Mesenchymal stem cell (in vitro differentiated cells and primary cell): ENCODE data around the gene ZNF805.
"Not testable (repeated sequence)": the region's sequence is repeated elsewhere in the genome, so short reads cannot be mapped to it uniquely, and the experiment has no call there.

ENCODE experiments used
- DNase-seq: peaks from one replicate; pipeline ENCODE4 v3.0.0-alpha.2; 2013
- H2AFZ ChIP-seq: one replicate; pipeline ENCODE4 v1.6.1; 2013; ENCODE audit warnings: low read depth, mild to moderate bottlenecking, control low read depth, inconsistent platforms, low read length, moderate library complexity
- H2AK5ac ChIP-seq: 2 replicates; pipeline ENCODE4 v1.6.1; 2013; ENCODE audit warnings: low read length, moderate library complexity, mild to moderate bottlenecking, inconsistent platforms; ENCODE audit not compliant: severe bottlenecking
- H2BK120ac ChIP-seq: one replicate; pipeline ENCODE4 v1.6.1; 2013; ENCODE audit warnings: low read depth, mild to moderate bottlenecking, inconsistent platforms, low read length, moderate library complexity
- H2BK12ac ChIP-seq, 2 experiments: one replicate each; pipeline ENCODE4 v1.6.1; 2013; ENCODE audit warnings: inconsistent platforms in 2 of 2, low read length in 2 of 2, mild to moderate bottlenecking in 2 of 2, moderate library complexity in 2 of 2, control low read depth in 1 of 2
- H2BK15ac ChIP-seq: one replicate; pipeline ENCODE4 v1.6.1; 2013; ENCODE audit warnings: mild to moderate bottlenecking, low read depth, inconsistent platforms; ENCODE audit not compliant: poor library complexity, severe bottlenecking
- H2BK5ac ChIP-seq: 2 replicates; pipeline ENCODE4 v1.6.1; 2013; ENCODE audit warnings: low read depth, mild to moderate bottlenecking, low read length, control low read depth, inconsistent platforms; ENCODE audit not compliant: poor library complexity, severe bottlenecking
- H3K14ac ChIP-seq, 2 experiments: one replicate each; pipeline ENCODE4 v1.6.1; 2013; ENCODE audit warnings: inconsistent platforms in 2 of 2, low read length in 2 of 2, control low read depth in 1 of 2, mild to moderate bottlenecking in 1 of 2, moderate library complexity in 1 of 2
- H3K18ac ChIP-seq, 2 experiments: one replicate each; pipeline ENCODE4 v1.6.1; 2013; ENCODE audit warnings: inconsistent platforms in 2 of 2, low read length in 2 of 2, control low read depth in 1 of 2, low read depth in 1 of 2, mild to moderate bottlenecking in 1 of 2
- H3K23ac ChIP-seq, 2 experiments: one replicate each; pipeline ENCODE4 v1.6.1; 2013; ENCODE audit warnings: inconsistent platforms in 2 of 2, low read length in 2 of 2, mild to moderate bottlenecking in 2 of 2, moderate library complexity in 2 of 2, control low read depth in 1 of 2
- H3K27ac ChIP-seq: 2 replicates; pipeline ENCODE4 v1.5.1; 2013; ENCODE audit warnings: mild to moderate bottlenecking, moderate library complexity, low read length, control low read depth, inconsistent platforms; ENCODE audit not compliant: poor library complexity, severe bottlenecking
- H3K27me3 ChIP-seq, 2 experiments: 2 replicates each; pipeline versions ENCODE4 v1.6.1 to v1.7.0; 2013; ENCODE audit warnings: low read length in 2 of 2, mild to moderate bottlenecking in 2 of 2, moderate library complexity in 2 of 2, control low read depth in 1 of 2, inconsistent platforms in 1 of 2; ENCODE audit not compliant: control insufficient read depth in 1 of 2, insufficient read depth in 1 of 2
- H3K36me3 ChIP-seq, 2 experiments: 2 replicates each; pipeline versions ENCODE4 v1.6.1 to v1.7.0; 2013; ENCODE audit warnings: low read length in 2 of 2, control low read depth in 1 of 2, inconsistent platforms in 1 of 2, low read depth in 1 of 2, mild to moderate bottlenecking in 1 of 2; ENCODE audit not compliant: insufficient read depth in 2 of 2, control insufficient read depth in 1 of 2
- H3K4ac ChIP-seq, 2 experiments: one replicate each; pipeline ENCODE4 v1.6.1; 2013; ENCODE audit warnings: inconsistent platforms in 2 of 2, low read length in 2 of 2, mild to moderate bottlenecking in 2 of 2, moderate library complexity in 2 of 2, control low read depth in 1 of 2, low read depth in 1 of 2
- H3K4me1 ChIP-seq: 2 replicates; pipeline ENCODE4 v1.6.1; 2013; ENCODE audit warnings: low read depth, low read length, control low read depth; ENCODE audit not compliant: control insufficient read depth, insufficient read depth
- H3K4me2 ChIP-seq: 2 replicates; pipeline ENCODE4 v1.6.1; 2013; ENCODE audit warnings: low read length, mild to moderate bottlenecking, inconsistent platforms; ENCODE audit not compliant: poor library complexity, severe bottlenecking
- H3K4me3 ChIP-seq, 2 experiments: 2 replicates each; pipeline versions ENCODE4 v1.5.1 to v1.7.0; 2013; ENCODE audit warnings: low read length in 2 of 2, mild to moderate bottlenecking in 2 of 2, control low read depth in 1 of 2, low read depth in 1 of 2; ENCODE audit not compliant: insufficient read depth in 1 of 2
- H3K79me1 ChIP-seq: replicated peaks from 2 replicates; pipeline ENCODE4 v1.6.1; 2013; ENCODE audit warnings: mild to moderate bottlenecking, control low read depth, low read length, inconsistent platforms; ENCODE audit not compliant: poor library complexity, severe bottlenecking
- H3K9ac ChIP-seq: 2 replicates; pipeline ENCODE4 v1.7.0; 2013; ENCODE audit warnings: mild to moderate bottlenecking, low read length, moderate library complexity
- H3K9me3 ChIP-seq: 2 replicates; pipeline ENCODE4 v1.7.0; 2013; ENCODE audit warnings: mild to moderate bottlenecking, low read length; ENCODE audit not compliant: control insufficient read depth
- H4K8ac ChIP-seq: one replicate; pipeline ENCODE4 v1.6.1; 2013; ENCODE audit warnings: inconsistent platforms, mild to moderate bottlenecking, low read length, moderate library complexity
- H4K91ac ChIP-seq: one replicate; pipeline ENCODE4 v1.6.1; 2013; ENCODE audit warnings: mild to moderate bottlenecking, low read length, inconsistent platforms
- WGBS: methylation state at CpG from one replicate; pipeline ENCODE4 v1.1.7; 2013; ENCODE audit warnings: mixed read lengths; 5-methylcytosine and 5-hydroxymethylcytosine counted together

The ZNF805 gene

DNA sequence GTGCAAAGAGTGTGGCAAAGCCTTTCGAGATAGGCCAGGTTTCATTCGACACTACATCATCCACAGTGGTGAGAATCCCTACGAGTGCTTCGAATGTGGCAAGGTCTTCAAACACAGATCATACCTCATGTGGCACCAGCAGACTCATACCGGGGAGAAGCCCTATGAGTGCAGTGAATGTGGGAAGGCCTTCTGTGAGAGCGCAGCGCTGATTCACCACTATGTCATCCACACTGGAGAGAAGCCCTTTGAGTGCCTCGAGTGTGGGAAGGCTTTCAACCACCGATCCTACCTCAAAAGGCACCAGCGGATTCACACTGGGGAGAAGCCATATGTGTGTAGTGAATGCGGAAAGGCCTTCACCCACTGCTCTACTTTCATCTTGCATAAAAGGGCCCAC is 13.3 kb downstream of the ZNF805 start:
- Histone ChIP-seq H3K36me3 (peaks cover 31 to 85% of the 10 kb centered on the region in 2 experiments), H3K79me1 (peaks cover 24% of the 10 kb centered on the region), H3K9me3 (peaks cover 15% of the 10 kb centered on the region)
- not testable (repeated sequence) for H4K91ac ChIP-seq, H3K4me3 ChIP-seq, H4K8ac ChIP-seq, H3K4me1 ChIP-seq, H2BK12ac ChIP-seq, DNase-seq, H2BK5ac ChIP-seq, H3K18ac ChIP-seq, H2BK15ac ChIP-seq, H3K27me3 ChIP-seq, H3K23ac ChIP-seq, H3K4me2 ChIP-seq, H2AFZ ChIP-seq, H3K4ac ChIP-seq, H2BK120ac ChIP-seq, H2AK5ac ChIP-seq, H3K9ac ChIP-seq, H3K27ac ChIP-seq, H3K14ac ChIP-seq
- 81% methylated on average over 11 of the region's 11 CpGs for WGBS

DNA sequence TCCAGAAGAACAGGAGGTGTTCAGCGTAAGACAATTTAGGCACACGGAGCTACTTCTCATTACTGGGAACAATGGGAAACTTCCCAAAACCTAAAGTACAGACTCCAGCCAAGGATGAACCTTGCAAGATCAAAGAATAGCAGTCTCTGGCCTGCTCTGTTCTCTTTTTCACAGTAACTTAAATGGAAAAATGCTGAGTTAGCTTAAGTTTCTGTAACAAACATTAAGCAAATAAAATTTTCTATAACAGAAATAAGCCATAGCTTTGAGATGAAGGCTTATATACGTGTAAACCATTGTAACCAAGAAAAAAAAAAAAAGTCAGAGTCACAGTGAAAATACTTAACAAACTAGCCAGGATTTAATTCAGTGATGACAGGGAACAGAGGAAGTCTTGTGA is 21.6 kb downstream of the ZNF805 start:
- H2BK120ac ChIP-seq = no peak overlapping the region
- H4K8ac ChIP-seq = no peak overlapping the region
- H3K36me3 ChIP-seq = peaks cover 0 to 49% of the 10 kb centered on the region in 2 experiments
- H2BK5ac ChIP-seq = no peak overlapping the region
- no peaks in the 10 kb centered on the region for H3K9me3 ChIP-seq
- no peak overlapping the region for H3K9ac ChIP-seq
- peaks cover 11% of the 10 kb centered on the region for H3K79me1 ChIP-seq
- no peaks in the 10 kb centered on the region for H3K4me1 ChIP-seq
- H2AFZ ChIP-seq = no peak overlapping the region
- no peaks in the 10 kb centered on the region for H3K27me3 ChIP-seq
- H3K18ac ChIP-seq = no peak overlapping the region
- H2BK12ac ChIP-seq = no peak overlapping the region
- H2AK5ac ChIP-seq = no peak overlapping the region
- H3K23ac ChIP-seq = no peak overlapping the region
- WGBS = 100% methylated on average over 2 of the region's 3 CpGs
- H3K27ac ChIP-seq = no peak overlapping the region
- no peak overlapping the region for H3K4ac ChIP-seq
- DNase-seq = no peak
- no peak overlapping the region for H3K14ac ChIP-seq
- no peak overlapping the region for H3K4me2 ChIP-seq
- no peak overlapping the region for H3K4me3 ChIP-seq
- no peak overlapping the region for H2BK15ac ChIP-seq
- H4K91ac ChIP-seq = no peak overlapping the region

DNA sequence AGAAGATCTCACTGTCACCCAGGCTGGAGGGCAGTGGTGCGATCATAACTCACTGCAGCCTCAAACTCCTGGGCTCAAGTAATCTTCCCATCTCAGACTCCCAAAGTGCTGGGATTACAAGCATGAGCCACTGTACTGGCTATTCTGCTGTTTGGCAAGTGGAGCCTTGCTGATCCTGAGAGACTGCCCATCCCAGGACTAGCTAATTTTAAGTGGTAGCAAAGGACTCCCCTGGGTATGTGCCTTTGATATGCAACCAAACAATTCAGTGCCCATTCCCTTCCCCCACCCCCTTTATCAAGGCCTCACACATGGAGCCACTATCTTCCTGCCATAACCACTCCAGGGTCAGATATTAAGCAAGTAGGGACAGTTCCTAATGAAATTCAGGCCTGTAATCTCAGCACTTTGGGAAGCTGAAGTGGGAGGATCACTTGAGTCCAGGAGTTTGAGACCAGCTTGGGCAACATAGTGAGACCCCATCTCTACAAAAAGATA is 22.9 kb downstream of the ZNF805 start:
- no peaks in the 10 kb centered on the region for H3K27me3 ChIP-seq
- peaks cover 11% of the 10 kb centered on the region for H3K79me1 ChIP-seq
- no peak overlapping the region for H2BK5ac ChIP-seq
- H3K4ac ChIP-seq = no peak overlapping the region
- no peaks in the 10 kb centered on the region for H3K9me3 ChIP-seq
- no peak overlapping the region for H3K9ac ChIP-seq
- H4K91ac ChIP-seq = no peak overlapping the region
- H3K4me3 ChIP-seq = no peak overlapping the region
- peaks cover 0 to 49% of the 10 kb centered on the region in 2 experiments for H3K36me3 ChIP-seq
- no peak overlapping the region for H2BK12ac ChIP-seq
- H2BK15ac ChIP-seq = no peak overlapping the region
- no peak for DNase-seq
- H2AFZ ChIP-seq = no peak overlapping the region
- no peak overlapping the region for H3K18ac ChIP-seq
- WGBS = 100% methylated on average over 1 of the region's 1 CpG
- no peak overlapping the region for H3K27ac ChIP-seq
- H2AK5ac ChIP-seq = no peak overlapping the region
- H3K4me2 ChIP-seq = no peak overlapping the region
- no peak overlapping the region for H3K14ac ChIP-seq
- H4K8ac ChIP-seq = no peak overlapping the region
- peaks cover 3% of the 10 kb centered on the region for H3K4me1 ChIP-seq
- H3K23ac ChIP-seq = no peak overlapping the region
- H2BK120ac ChIP-seq = no peak overlapping the region

DNA sequence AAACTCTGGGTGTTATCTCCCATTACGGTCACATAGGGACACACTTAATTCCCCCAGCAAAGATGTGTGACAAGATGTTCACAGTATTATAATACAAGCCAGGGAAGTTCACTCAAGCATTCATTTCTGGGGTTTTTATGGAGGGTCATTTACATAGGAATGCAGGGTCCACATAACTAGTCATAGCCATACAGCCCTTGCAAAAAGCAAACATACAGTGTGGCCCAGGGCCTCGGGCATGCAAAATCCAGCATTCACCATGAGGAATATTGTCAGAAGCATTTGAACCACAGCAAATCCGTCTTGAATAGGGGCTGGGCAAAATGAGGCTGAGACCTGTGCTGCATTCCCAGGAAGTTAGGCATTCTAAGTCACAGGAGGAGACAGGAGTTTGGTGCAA is 26.9 kb downstream of the ZNF805 start:
- Histone ChIP-seq H3K14ac (no peak overlapping the region), H3K27ac (peak overlapping the region; percentile 49), H3K18ac (no peak overlapping the region), H2AK5ac (no peak overlapping the region), H2AFZ (no peak overlapping the region), H3K4me3 (no peak overlapping the region), H4K8ac (no peak overlapping the region), H3K36me3 (peaks cover 0 to 16% of the 10 kb centered on the region in 2 experiments), H3K4me1 (peaks cover 4% of the 10 kb centered on the region), H3K9me3 (no peaks in the 10 kb centered on the region), H2BK5ac (no peak overlapping the region), H2BK12ac (peak overlapping the region in 1 of 2 experiments; percentile 9), H3K27me3 (no peaks in the 10 kb centered on the region), H3K4ac (no peak overlapping the region), H3K79me1 (peaks cover 3% of the 10 kb centered on the region), H3K23ac (no peak overlapping the region), H3K9ac (no peak overlapping the region), H2BK120ac (no peak overlapping the region), H4K91ac (no peak overlapping the region), H2BK15ac (no peak overlapping the region), H3K4me2 (no peak overlapping the region)
- WGBS = 92% methylated on average over 2 of the region's 3 CpGs
- no peak for DNase-seq
